Naive thymus-derived CD4-positive, alpha-beta T cell (primary cell): Measurements from ENCODE around the gene LRMDA. TPM values are rescaled to one million over a fixed set of nuclear protein-coding genes. Genes with fewer than 3 reads are reported as not detected.

Experiments used
- ATAC-seq: fragments of 150-1000 bp; cut with Tn5 transposase; 2 replicates; pipeline ENCODE4 v1.10.0; 2021; ENCODE audit warnings: mild to moderate bottlenecking, moderate library complexity
- CTCF ChIA-PET: fragments of 350-600 bp; sonication (Branson Sonifier 250); formaldehyde crosslinking; loops from one replicate; lab custom pipeline; 2021; ENCODE audit warnings: antibody characterized with exemption; lab: Charles Lee
- POLR2A ChIA-PET: fragments of 350-600 bp; sonication (Branson Sonifier 250); formaldehyde crosslinking; loops from one replicate; lab custom pipeline; 2021; ENCODE audit warnings: antibody characterized with exemption, inconsistent platforms; lab: Charles Lee
- DNase-seq, 9 donors: peaks; one replicate each; pipeline versions ENCODE4 v3.0.0 to v3.0.0-alpha.2; 2020 to 2022; ENCODE audit warnings: mixed read lengths in 1 of 9
- H3K27ac ChIP-seq: one replicate; pipeline ENCODE4 v1.7.0; 2013; ENCODE audit warnings: mild to moderate bottlenecking, low read depth, low read length, moderate library complexity
- H3K27me3 ChIP-seq, 2 donors: one replicate each; pipeline ENCODE4 v1.7.0; 2013; ENCODE audit warnings: low read length in 2 of 2, mild to moderate bottlenecking in 2 of 2, moderate library complexity in 2 of 2; ENCODE audit not compliant: control insufficient read depth in 2 of 2, insufficient read depth in 2 of 2
- H3K36me3 ChIP-seq, 3 experiments: 1 replicate in 2 of 3; 2 replicates in 1 of 3; pipeline ENCODE4 v1.7.0; 2013; ENCODE audit warnings: low read length in 3 of 3, mild to moderate bottlenecking in 3 of 3, moderate library complexity in 1 of 3; ENCODE audit not compliant: insufficient read depth in 3 of 3, control insufficient read depth in 2 of 3
- H3K4me1 ChIP-seq, 2 donors: one replicate each; pipeline ENCODE4 v1.7.0; 2013; ENCODE audit warnings: low read length in 2 of 2, mild to moderate bottlenecking in 2 of 2, moderate library complexity in 1 of 2; ENCODE audit not compliant: control insufficient read depth in 2 of 2, insufficient read depth in 2 of 2
- H3K4me3 ChIP-seq: 2 replicates; pipeline ENCODE4 v1.7.0; 2013; ENCODE audit warnings: mild to moderate bottlenecking, low read length
- H3K9me3 ChIP-seq, 3 experiments: 1 replicate in 2 of 3; 2 replicates in 1 of 3; pipeline ENCODE4 v1.7.0; 2013; ENCODE audit warnings: low read length in 3 of 3; ENCODE audit not compliant: control insufficient read depth in 2 of 3
- H3K27ac Mint-ChIP-seq, 9 donors: one replicate each; pipeline ENCODE4 v1.8.0; 2020 to 2022; ENCODE audit warnings: mixed read lengths in 9 of 9, mild to moderate bottlenecking in 8 of 9, moderate library complexity in 5 of 9, inconsistent platforms in 2 of 9
- H3K27me3 Mint-ChIP-seq, 5 donors: one replicate each; pipeline ENCODE4 v1.8.0; 2021 to 2022; ENCODE audit warnings: mixed read lengths in 5 of 5, mild to moderate bottlenecking in 1 of 5
- H3K36me3 Mint-ChIP-seq, 5 donors: one replicate each; pipeline ENCODE4 v1.8.0; 2020 to 2022; ENCODE audit warnings: mixed read lengths in 5 of 5, mild to moderate bottlenecking in 3 of 5, inconsistent platforms in 1 of 5
- H3K4me1 Mint-ChIP-seq, 7 donors: one replicate each; pipeline ENCODE4 v1.8.0; 2020 to 2022; ENCODE audit warnings: mixed read lengths in 7 of 7, mild to moderate bottlenecking in 3 of 7, inconsistent platforms in 1 of 7
- H3K4me3 Mint-ChIP-seq, 10 donors: one replicate each; pipeline ENCODE4 v1.8.0; 2020 to 2022; ENCODE audit warnings: mild to moderate bottlenecking in 10 of 10, mixed read lengths in 10 of 10, moderate library complexity in 6 of 10, inconsistent platforms in 2 of 10
- H3K9me3 Mint-ChIP-seq, 11 donors: one replicate each; pipeline ENCODE4 v1.8.0; 2020 to 2022; ENCODE audit warnings: mixed read lengths in 11 of 11, mild to moderate bottlenecking in 4 of 11, inconsistent platforms in 1 of 11, moderate library complexity in 1 of 11
- intact Hi-C, 2 donors: fragments of 100-400 bp; cut with micrococcal nuclease; formaldehyde crosslinking; loops; one replicate each; pipeline ENCODE4 v1.15.1; 2023
- polyA plus RNA-seq, 2 donors: library from polyadenylated mRNA; unstranded; fragments of 300-500 nt; fragmentation: Illumina TruSeq; gene quantifications; one replicate each; pipeline ENCODE4 v1.2.3, GENCODE V29; 2021
- total RNA-seq, 6 experiments: library from RNA in 5 of 6; stranded (reverse) in 5 of 6; gene quantifications; 1 replicate in 5 of 6; 2 replicates in 1 of 6; pipeline ENCODE4 v1.2.3 and lab custom pipeline; 2021 to 2026

The LRMDA gene
- total and polyA plus RNA-seq, 7 experiments from 2014 or later: 0.57 to 14.9 (median 3.0) TPM; not detected in 4

DNA sequence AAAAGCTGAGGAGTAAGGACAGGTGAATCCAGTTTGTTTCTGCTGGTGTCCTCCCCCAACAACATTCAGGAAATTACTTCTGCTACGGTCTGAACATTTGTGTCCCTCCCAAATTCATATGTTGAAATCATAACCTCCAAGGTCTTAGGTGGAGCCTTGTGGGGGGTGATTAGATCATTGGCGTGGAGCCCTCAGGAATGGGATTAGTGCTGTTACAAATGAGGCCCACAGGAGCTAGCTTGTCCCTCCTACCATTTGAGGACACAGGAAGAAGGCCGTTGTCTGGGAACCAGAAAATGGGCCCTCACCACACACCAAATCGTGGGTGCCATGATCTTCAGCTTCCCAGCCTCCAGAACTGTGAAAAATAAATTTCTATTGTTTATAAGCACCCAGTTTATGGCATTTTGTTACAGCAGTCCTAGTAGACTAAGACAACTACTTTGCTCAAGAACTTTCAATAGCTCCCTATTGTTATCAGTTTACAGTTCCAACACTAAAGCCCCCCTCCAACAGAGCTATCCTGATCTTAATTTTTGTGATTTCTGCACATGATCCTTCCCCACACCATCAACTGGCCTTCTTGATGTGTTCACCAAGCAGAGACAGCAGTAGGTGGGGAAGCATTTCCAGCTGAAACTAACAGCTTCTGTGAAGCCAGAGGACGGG, 2.1 kb upstream of the LRMDA start:
- Mint-ChIP-seq H3K9me3 (peaks cover 0 to 2% (median 0%) of the 10 kb centered on the region in 11 donors), H3K27me3 (peaks cover 37 to 52% (median 50%) of the 10 kb centered on the region in 5 donors), H3K27ac (peak overlapping the region in 1 of 9 donors; percentile 32), H3K4me3 (peak overlapping the region in 1 of 10 donors; percentile 11), H3K36me3 (no peaks in the 10 kb centered on the region), H3K4me1 (peaks cover 5 to 12% (median 7%) of the 10 kb centered on the region in 7 donors)
- no peaks in the 10 kb centered on the region for H3K4me1 ChIP-seq
- no peak for DNase-seq
- no peak overlapping the region for H3K4me3 ChIP-seq
- ChIA-PET POLR2A (no interaction called here), CTCF (no interaction called here)
- H3K27ac ChIP-seq: no peak overlapping the region
- H3K27me3 ChIP-seq: peaks cover 0 to 2% of the 10 kb centered on the region in 2 donors
- H3K36me3 ChIP-seq: no peaks in the 10 kb centered on the region
- H3K9me3 ChIP-seq: no peaks in the 10 kb centered on the region
- intact Hi-C loops: no loop called here
- ATAC-seq: no peak

DNA sequence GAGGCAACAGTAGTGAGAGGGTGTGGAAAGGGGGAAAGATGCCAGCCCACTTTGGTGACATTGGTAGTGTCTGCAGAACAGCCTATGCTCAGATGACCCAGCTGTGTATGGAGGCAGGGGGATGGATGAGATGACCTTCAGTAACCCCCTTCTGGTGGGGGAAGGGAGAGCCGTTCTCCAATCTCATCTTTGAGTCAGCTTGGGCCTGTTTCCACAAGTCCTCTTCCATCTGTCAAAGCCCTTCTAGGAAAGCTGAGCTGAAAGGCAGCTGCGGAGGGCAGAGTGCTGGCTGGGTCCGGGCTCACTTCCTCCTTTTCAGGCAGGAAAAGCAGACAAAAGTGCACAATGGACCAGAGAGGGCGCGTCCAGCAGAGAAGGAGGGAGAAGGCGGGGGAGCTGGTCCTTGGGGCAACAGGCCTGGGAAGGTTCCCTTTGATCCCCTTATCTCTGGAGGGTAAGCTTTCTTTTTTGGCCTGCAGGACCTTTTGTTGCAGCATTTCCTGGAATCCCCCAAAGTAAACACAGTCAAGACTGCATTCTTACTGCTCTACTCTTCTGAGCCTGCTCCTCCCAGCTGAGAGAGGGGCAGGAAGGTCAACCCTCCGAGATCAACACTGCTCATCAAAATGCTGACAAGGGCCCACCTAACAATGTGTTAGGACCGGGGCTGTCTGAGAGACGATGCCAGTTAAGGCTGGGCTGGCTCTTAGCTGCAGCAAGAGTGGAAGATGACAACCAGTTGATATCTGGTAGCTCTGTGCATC, 1.2 kb upstream of the LRMDA start:
- H3K27ac ChIP-seq: no peak overlapping the region
- peaks cover 0 to 2% of the 10 kb centered on the region in 2 donors for H3K27me3 ChIP-seq
- no peaks in the 10 kb centered on the region for H3K9me3 ChIP-seq
- Mint-ChIP-seq H3K4me1 (peaks cover 5 to 12% (median 7%) of the 10 kb centered on the region in 7 donors), H3K9me3 (peaks cover 0 to 2% (median 0%) of the 10 kb centered on the region in 11 donors), H3K27ac (no peak overlapping the region), H3K27me3 (peaks cover 45 to 60% (median 53%) of the 10 kb centered on the region in 5 donors), H3K36me3 (no peaks in the 10 kb centered on the region), H3K4me3 (peak overlapping the region in 5 of 10 donors; percentile 10 to 65 (median 39))
- DNase-seq: no peak
- intact Hi-C loops: no loop called here
- no peaks in the 10 kb centered on the region for H3K4me1 ChIP-seq
- CTCF ChIA-PET: no interaction called here
- POLR2A ChIA-PET: no interaction called here
- peak; percentile 53 for ATAC-seq
- no peak overlapping the region for H3K4me3 ChIP-seq
- no peaks in the 10 kb centered on the region for H3K36me3 ChIP-seq

DNA sequence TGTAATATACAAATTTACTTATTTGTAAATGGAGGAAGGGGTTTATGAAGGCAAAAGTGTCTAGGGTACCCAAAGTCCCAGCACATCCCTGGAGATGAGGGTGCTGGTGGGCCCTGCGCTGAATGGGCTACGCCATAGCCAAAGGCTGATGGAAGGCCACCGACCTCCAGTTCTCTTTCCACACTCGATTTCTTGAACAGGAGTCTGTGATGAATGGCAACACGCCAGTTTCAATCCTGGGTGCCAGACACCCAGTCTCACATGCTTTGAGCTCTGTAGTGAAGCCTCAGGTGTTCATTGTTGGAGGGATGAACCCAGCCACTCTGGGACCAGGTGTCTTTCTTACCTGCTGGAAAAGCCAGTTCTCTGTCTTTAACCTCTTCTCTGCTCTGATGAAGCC, 752 bp downstream of the LRMDA start:
- no peak for DNase-seq
- no peak overlapping the region for H3K4me3 ChIP-seq
- ChIA-PET POLR2A (no interaction called here), CTCF (no interaction called here)
- no peak for ATAC-seq
- H3K9me3 Mint-ChIP-seq: peaks cover 0 to 2% (median 0%) of the 10 kb centered on the region in 11 donors
- peaks cover 0 to 2% of the 10 kb centered on the region in 2 donors for H3K27me3 ChIP-seq
- H3K4me3 Mint-ChIP-seq: peak overlapping the region in 5 of 10 donors; percentile 14 to 75 (median 55)
- H3K36me3 Mint-ChIP-seq: no peaks in the 10 kb centered on the region
- H3K4me1 ChIP-seq: no peaks in the 10 kb centered on the region
- H3K27me3 Mint-ChIP-seq: peaks cover 55 to 62% (median 61%) of the 10 kb centered on the region in 5 donors
- H3K4me1 Mint-ChIP-seq: peaks cover 5 to 12% (median 7%) of the 10 kb centered on the region in 7 donors
- no peak overlapping the region for H3K27ac ChIP-seq
- H3K27ac Mint-ChIP-seq: no peak overlapping the region
- H3K36me3 ChIP-seq: no peaks in the 10 kb centered on the region
- intact Hi-C loops: no loop called here
- H3K9me3 ChIP-seq: no peaks in the 10 kb centered on the region

DNA sequence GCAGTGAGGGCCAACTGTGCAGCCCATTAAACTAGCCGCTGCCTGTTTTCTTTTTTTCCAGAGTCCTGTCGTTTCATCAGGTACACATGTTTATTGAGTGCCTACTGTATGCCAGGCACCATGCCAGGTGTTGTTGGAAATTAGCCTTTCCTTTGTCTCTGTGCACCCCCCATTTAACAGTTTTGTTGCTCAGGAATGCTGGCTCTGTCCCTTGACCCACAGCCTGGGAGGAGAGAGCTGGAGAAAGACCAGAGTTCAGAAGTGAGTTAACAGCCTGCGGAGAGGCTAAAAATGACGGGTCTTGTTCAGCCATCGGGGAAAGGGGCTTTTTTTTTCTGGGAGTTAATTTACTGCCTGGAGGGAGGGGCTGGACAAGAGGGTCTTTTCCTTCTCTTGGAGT, 1.3 kb downstream of the LRMDA start:
- H3K27me3 ChIP-seq: peaks cover 0 to 2% of the 10 kb centered on the region in 2 donors
- intact Hi-C loops: no loop called here
- ATAC-seq (no peak), DNase-seq (no peak)
- no peak overlapping the region for H3K27ac Mint-ChIP-seq
- H3K4me1 ChIP-seq: no peaks in the 10 kb centered on the region
- peaks cover 55 to 63% (median 62%) of the 10 kb centered on the region in 5 donors for H3K27me3 Mint-ChIP-seq
- no peaks in the 10 kb centered on the region for H3K36me3 ChIP-seq
- H3K36me3 Mint-ChIP-seq: no peaks in the 10 kb centered on the region
- H3K27ac ChIP-seq: no peak overlapping the region
- H3K4me1 Mint-ChIP-seq: peaks cover 5 to 12% (median 7%) of the 10 kb centered on the region in 7 donors
- ChIA-PET CTCF (no interaction called here), POLR2A (no interaction called here)
- peaks cover 0 to 2% (median 0%) of the 10 kb centered on the region in 11 donors for H3K9me3 Mint-ChIP-seq
- no peak overlapping the region for H3K4me3 ChIP-seq
- H3K4me3 Mint-ChIP-seq: no peak overlapping the region
- no peaks in the 10 kb centered on the region for H3K9me3 ChIP-seq

DNA sequence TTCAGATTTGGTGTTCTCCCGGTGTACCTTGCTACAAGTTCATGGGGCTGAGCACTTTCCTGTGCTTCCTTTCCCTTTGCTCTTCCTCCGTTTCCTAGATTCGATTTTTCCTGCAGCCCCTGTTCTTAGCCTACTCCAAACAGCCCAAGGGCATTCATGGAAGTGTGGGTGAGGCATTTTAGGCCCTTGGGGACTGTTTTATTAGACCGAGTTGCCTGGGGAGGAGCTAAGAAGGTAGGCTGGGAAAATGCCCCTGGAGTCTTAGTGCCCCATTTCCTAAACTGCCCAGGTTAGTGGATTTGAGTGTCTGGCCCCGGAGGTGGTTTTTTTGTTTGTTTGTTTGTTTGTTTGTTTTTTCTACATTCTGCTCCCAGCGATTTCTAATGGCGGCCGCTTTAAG, 1.8 kb downstream of the LRMDA start:
- no peaks in the 10 kb centered on the region for H3K4me1 ChIP-seq
- no peak overlapping the region for H3K27ac ChIP-seq
- Mint-ChIP-seq H3K36me3 (no peaks in the 10 kb centered on the region), H3K27ac (no peak overlapping the region), H3K9me3 (peaks cover 0 to 2% (median 0%) of the 10 kb centered on the region in 11 donors), H3K27me3 (peaks cover 54 to 66% (median 61%) of the 10 kb centered on the region in 5 donors), H3K4me1 (peaks cover 5 to 12% (median 7%) of the 10 kb centered on the region in 7 donors), H3K4me3 (no peak overlapping the region)
- H3K36me3 ChIP-seq: no peaks in the 10 kb centered on the region
- intact Hi-C loops: no loop called here
- ATAC-seq (no peak), DNase-seq (no peak)
- ChIA-PET CTCF (no interaction called here), POLR2A (no interaction called here)
- no peak overlapping the region for H3K4me3 ChIP-seq
- peaks cover 0 to 2% of the 10 kb centered on the region in 2 donors for H3K27me3 ChIP-seq
- no peaks in the 10 kb centered on the region for H3K9me3 ChIP-seq

DNA sequence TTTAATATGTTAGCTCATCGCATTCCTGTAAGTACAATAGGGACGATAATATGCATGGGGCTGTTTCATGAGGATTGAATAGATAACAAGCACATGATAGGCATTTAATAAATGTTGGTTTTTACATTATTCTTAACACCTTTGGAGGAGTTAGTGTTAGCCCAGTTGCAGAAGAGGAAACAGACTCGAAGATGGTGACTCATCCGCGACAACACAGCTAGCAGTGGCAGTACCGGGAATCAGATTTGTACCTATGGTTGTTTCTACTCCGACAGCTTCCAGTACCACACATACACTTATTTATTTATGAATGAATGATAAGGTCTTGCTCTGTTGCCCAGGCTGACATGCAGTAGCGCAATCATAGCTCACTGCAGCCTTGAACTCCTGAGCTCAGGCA, 2.9 kb downstream of the LRMDA start:
- Histone ChIP-seq H3K4me3 (no peak overlapping the region), H3K27me3 (peaks cover 0 to 2% of the 10 kb centered on the region in 2 donors), H3K27ac (no peak overlapping the region), H3K4me1 (no peaks in the 10 kb centered on the region), H3K9me3 (no peaks in the 10 kb centered on the region), H3K36me3 (no peaks in the 10 kb centered on the region)
- DNase-seq (no peak), ATAC-seq (no peak)
- intact Hi-C loops: no loop called here
- Mint-ChIP-seq H3K4me1 (peaks cover 5 to 12% (median 6%) of the 10 kb centered on the region in 7 donors), H3K27me3 (peaks cover 44 to 73% (median 53%) of the 10 kb centered on the region in 5 donors), H3K27ac (no peak overlapping the region), H3K36me3 (no peaks in the 10 kb centered on the region), H3K9me3 (peaks cover 0 to 2% (median 0%) of the 10 kb centered on the region in 11 donors), H3K4me3 (no peak overlapping the region)
- POLR2A ChIA-PET: no interaction called here
- CTCF ChIA-PET: no interaction called here
